ENCODE measurements around the gene PDK3.

Gene PDK3

DNA sequence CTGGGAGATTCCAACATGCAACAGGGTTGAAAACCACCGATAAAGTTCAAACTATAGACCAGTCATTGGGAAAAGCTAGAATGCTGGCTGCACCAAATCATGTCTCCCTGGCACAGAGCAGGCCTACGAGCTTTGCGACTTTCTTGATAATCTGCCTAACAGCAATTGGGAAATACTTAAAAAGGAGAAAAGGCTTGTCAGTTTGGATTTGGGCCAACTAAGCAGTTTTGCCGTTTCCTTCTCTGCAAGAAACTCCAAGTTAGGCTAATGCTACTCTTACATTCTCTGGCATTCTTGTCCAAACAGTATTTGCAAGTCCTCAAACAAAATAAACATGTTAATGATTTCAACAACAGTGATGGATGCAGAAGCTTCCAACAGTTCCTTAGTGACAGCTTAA is 87.9 kb downstream of the PDK3 start:
- peak; percentile 5 for DNase-seq (ENCODE audit: low read depth)
- TF ChIP-seq, protein P1, sequence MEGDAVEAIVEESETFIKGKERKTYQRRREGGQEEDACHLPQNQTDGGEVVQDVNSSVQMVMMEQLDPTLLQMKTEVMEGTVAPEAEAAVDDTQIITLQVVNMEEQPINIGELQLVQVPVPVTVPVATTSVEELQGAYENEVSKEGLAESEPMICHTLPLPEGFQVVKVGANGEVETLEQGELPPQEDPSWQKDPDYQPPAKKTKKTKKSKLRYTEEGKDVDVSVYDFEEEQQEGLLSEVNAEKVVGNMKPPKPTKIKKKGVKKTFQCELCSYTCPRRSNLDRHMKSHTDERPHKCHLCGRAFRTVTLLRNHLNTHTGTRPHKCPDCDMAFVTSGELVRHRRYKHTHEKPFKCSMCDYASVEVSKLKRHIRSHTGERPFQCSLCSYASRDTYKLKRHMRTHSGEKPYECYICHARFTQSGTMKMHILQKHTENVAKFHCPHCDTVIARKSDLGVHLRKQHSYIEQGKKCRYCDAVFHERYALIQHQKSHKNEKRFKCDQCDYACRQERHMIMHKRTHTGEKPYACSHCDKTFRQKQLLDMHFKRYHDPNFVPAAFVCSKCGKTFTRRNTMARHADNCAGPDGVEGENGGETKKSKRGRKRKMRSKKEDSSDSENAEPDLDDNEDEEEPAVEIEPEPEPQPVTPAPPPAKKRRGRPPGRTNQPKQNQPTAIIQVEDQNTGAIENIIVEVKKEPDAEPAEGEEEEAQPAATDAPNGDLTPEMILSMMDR (conservative IDR thresholded peaks at IDR 0.05; ENCODE audit: control insufficient read depth, insufficient read depth, low read depth, low read length): no peak
- no peak overlapping the region for H3K4me3 ChIP-seq (ENCODE audit: control insufficient read depth, low read depth, low read length)

DNA sequence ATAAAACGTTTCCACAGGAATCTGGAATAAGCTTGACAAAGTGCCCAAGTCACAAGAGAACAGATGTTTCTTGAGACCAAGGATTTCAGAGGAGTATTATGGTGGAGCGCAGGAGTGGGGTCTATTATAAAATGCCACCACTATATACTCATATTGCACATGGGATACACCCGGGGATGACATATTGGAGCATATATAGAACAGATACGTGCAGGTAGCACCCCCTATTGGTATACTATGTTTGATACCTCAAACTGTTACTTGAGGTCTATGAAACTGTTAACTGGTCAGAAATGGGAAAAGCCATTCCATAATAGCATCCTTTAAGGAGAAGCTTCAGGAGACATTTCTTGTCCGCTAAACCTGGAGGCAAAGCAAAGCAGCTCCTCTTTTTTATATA is 96.0 kb downstream of the PDK3 start:
- no peak overlapping the region for H3K4me3 ChIP-seq (ENCODE audit: control insufficient read depth, low read depth, low read length)
- peak; percentile 25 for DNase-seq (ENCODE audit: low read depth)
- TF ChIP-seq, protein P1 (conservative IDR thresholded peaks at IDR 0.05; ENCODE audit: control insufficient read depth, insufficient read depth, low read depth, low read length): peak; percentile 26

DNA sequence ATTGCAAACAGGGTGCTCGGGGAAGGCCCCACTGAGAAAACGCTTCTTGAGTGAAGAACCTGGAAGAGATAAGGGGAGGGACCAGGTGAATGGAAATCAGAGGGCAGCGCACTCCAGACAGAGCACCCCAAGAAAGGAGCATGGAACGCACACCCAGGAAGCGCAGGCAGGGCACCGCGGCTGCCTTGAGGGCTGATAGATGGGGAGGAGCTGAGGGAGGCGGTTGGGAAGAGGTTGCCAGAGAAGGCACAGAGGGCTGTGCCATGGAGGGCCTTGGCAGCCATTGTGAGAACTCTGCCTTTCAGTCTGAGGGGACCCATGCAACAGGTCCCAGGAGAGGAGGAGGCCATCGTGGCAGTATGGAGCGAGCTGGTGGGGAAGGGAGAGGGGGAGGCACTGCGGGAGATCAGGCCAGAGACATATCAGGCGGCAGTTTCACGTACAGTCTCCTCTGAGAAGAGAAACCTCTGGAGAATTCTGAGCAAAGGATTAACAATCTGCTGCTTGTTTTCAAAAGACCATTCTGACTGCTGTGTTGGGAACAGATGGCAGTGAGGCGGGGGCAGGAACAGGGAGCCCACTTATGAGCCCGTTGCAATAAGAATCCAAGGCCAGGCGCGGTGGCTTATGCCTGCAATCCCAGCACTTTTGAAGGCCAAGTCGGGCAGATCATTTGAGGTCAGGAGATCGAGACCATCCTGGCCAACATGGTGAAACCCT is 98.4 kb downstream of the PDK3 start:
- H3K4me3 ChIP-seq (ENCODE audit: control insufficient read depth, low read depth, low read length): no peak overlapping the region
- TF ChIP-seq, protein P1 (conservative IDR thresholded peaks at IDR 0.05; ENCODE audit: control insufficient read depth, insufficient read depth, low read depth, low read length): no peak
- no peak for DNase-seq (ENCODE audit: low read depth)

DNA sequence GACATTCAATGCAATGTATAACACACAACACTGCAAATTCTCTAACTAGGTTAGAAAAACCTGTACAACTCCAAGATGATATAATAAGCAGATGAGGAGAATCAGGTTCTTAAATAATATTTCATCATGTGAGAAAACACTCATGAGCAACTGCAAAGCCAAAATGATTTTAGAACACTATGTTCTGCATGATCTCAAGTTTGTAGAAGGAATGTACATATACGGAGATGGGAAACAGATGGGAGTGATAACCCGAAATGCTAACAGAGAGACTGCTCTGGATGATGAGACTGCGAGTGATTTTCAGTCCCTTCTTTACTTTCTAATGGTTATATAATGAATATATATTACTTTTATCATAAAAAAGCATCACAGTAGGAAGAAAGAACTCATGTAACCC is 101.2 kb downstream of the PDK3 start:
- TF ChIP-seq, protein P1 (conservative IDR thresholded peaks at IDR 0.05; ENCODE audit: control insufficient read depth, insufficient read depth, low read depth, low read length): no peak
- no peak for DNase-seq (ENCODE audit: low read depth)
- no peak overlapping the region for H3K4me3 ChIP-seq (ENCODE audit: control insufficient read depth, low read depth, low read length)

DNA sequence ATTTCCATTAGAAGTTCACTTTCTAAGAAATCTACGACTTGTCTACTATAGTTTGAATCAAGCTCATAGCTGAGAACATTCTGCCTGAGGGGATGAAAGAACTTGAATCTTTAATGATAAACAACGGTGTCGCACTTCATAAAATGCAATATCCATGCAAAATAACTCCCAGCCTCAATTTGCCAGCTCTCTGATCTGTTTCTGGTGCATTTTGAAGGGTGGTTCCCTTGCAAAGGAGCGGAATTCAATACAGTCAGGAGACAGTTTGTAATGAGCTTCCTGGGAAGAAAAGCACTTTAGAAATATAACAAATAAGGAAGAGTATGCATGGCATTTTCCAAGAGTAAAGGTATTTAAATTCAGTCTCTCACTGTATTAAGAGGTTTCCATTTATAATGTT is 102.1 kb downstream of the PDK3 start:
- TF ChIP-seq, protein P1 (conservative IDR thresholded peaks at IDR 0.05; ENCODE audit: control insufficient read depth, insufficient read depth, low read depth, low read length): no peak
- no peak overlapping the region for H3K4me3 ChIP-seq (ENCODE audit: control insufficient read depth, low read depth, low read length)
- DNase-seq (ENCODE audit: low read depth): no peak

DNA sequence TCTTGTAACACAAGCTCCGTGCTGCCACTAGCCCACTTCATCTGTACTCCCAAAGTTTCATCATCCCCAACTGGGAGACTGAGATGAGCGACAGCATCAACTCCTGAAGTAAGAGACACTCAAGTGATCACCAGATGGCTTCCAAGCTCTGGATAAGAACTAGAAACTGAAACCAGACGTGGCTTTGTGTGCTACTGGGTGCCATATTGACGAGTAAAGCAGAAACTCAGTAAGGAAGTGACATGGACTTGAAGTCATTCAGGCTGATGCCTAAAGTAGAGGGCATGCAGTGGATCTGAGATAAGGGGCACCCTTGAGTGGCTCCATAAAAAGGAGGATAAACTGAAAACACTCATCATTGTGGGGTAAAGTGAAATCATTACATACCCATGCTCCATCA is 109.7 kb downstream of the PDK3 start:
- H3K4me3 ChIP-seq (ENCODE audit: control insufficient read depth, low read depth, low read length): no peak overlapping the region
- TF ChIP-seq, protein P1 (conservative IDR thresholded peaks at IDR 0.05; ENCODE audit: control insufficient read depth, insufficient read depth, low read depth, low read length): no peak
- no peak for DNase-seq (ENCODE audit: low read depth)
